ENCODE data around the gene TLK2. TPM values are rescaled to one million over a fixed set of nuclear protein-coding genes. Genes with fewer than 3 reads are reported as not detected.
"Not testable (repeated sequence)": the region's sequence is repeated elsewhere in the genome, so short reads cannot be mapped to it uniquely, and the experiment has no call there.

The TLK2 gene
- total RNA-seq, 1 donor from 2014 or later, result 44.0 TPM

GRCh38 chr17:62496344-62496743 is 17.7 kb downstream of the TLK2 start:
- H3K27ac Mint-ChIP-seq; intact Hi-C loops (cut with micrococcal nuclease); DNase-seq (ENCODE audit: low spot score); H3K27me3 Mint-ChIP-seq (ENCODE audit: insufficient read depth); H3K36me3 Mint-ChIP-seq (ENCODE audit: low read depth); H3K9me3 Mint-ChIP-seq; H3K4me1 Mint-ChIP-seq (ENCODE audit: low read depth); H3K4me3 Mint-ChIP-seq: not testable (repeated sequence)

GRCh38 chr17:62498796-62499195 is 20.2 kb downstream of the TLK2 start:
- not testable (repeated sequence) for H3K36me3 Mint-ChIP-seq (ENCODE audit: low read depth)

GRCh38 chr17:62500463-62500862 is 21.8 kb downstream of the TLK2 start:
- intact Hi-C loops (cut with micrococcal nuclease); H3K27ac Mint-ChIP-seq; H3K36me3 Mint-ChIP-seq (ENCODE audit: low read depth); DNase-seq (ENCODE audit: low spot score); H3K9me3 Mint-ChIP-seq; H3K4me3 Mint-ChIP-seq; H3K27me3 Mint-ChIP-seq (ENCODE audit: insufficient read depth); H3K4me1 Mint-ChIP-seq (ENCODE audit: low read depth): not testable (repeated sequence)

More at GRCh38 chr17:62498796-62499195, 20.2 kb downstream of the TLK2 start:
- H3K27me3 Mint-ChIP-seq (ENCODE audit: insufficient read depth); DNase-seq (ENCODE audit: low spot score); H3K9me3 Mint-ChIP-seq; H3K27ac Mint-ChIP-seq; H3K4me1 Mint-ChIP-seq (ENCODE audit: low read depth); H3K4me3 Mint-ChIP-seq; intact Hi-C loops (cut with micrococcal nuclease): not testable (repeated sequence)

DNA sequence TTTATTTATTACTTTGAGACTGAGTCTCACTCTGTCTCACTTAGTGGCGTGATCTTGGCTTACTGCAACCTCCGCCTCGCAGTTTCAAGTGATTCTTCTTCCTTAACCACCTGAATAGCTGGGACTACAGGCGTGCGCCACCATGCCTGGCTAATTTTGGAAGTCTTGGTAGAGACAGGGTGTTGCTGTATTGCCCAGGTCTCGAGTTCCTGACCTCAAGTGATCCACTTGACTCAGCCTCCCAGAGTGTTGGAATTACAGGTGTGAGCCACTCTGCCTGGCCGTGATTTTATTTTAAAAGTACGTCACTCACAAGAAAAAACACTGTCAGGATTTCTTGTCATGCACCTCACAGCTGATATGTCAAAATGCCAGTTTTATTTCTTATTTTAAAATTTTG is 26.2 kb downstream of the TLK2 start:
- H3K4me1 Mint-ChIP-seq (ENCODE audit: low read depth), result peaks cover 15% of the 10 kb centered on the region
- H3K36me3 Mint-ChIP-seq (ENCODE audit: low read depth); H3K27ac Mint-ChIP-seq; DNase-seq (ENCODE audit: low spot score); intact Hi-C loops (cut with micrococcal nuclease); H3K9me3 Mint-ChIP-seq; H3K27me3 Mint-ChIP-seq (ENCODE audit: insufficient read depth); H3K4me3 Mint-ChIP-seq: not testable (repeated sequence)

GRCh38 chr17:62507191-62507836 is 28.7 kb downstream of the TLK2 start:
- H3K27ac Mint-ChIP-seq; H3K4me3 Mint-ChIP-seq; DNase-seq (ENCODE audit: low spot score); H3K27me3 Mint-ChIP-seq (ENCODE audit: insufficient read depth); H3K36me3 Mint-ChIP-seq (ENCODE audit: low read depth); H3K9me3 Mint-ChIP-seq; intact Hi-C loops (cut with micrococcal nuclease): not testable (repeated sequence)
- peaks cover 26% of the 10 kb centered on the region for H3K4me1 Mint-ChIP-seq (ENCODE audit: low read depth)

GRCh38 chr17:62510247-62510819 is 31.7 kb downstream of the TLK2 start:
- H3K27me3 Mint-ChIP-seq (ENCODE audit: insufficient read depth); H3K9me3 Mint-ChIP-seq; intact Hi-C loops (cut with micrococcal nuclease); DNase-seq (ENCODE audit: low spot score); H3K4me3 Mint-ChIP-seq; H3K36me3 Mint-ChIP-seq (ENCODE audit: low read depth): not testable (repeated sequence)
- peaks cover 26% of the 10 kb centered on the region for H3K4me1 Mint-ChIP-seq (ENCODE audit: low read depth)
- H3K27ac Mint-ChIP-seq, result peak overlapping the region; percentile 43

DNA sequence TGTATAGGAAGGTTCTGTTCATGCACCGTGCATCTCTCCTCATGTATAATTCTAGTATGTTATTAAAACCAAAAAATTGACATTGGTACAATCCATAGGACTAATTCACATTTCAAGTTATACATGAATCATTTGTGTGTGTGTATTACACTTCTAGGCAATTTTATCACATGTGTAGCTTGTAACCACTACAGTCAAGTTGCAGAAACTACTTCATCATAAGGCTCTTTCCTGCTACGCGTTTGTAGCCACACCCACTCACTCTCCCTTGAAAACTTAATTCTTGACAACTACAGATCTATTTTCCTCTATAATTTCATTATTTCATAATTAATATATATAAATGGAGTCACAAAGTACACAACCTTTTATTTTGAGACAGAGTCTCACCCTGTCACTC is 32.4 kb downstream of the TLK2 start:
- H3K36me3 Mint-ChIP-seq (ENCODE audit: low read depth); intact Hi-C loops (cut with micrococcal nuclease); DNase-seq (ENCODE audit: low spot score); H3K9me3 Mint-ChIP-seq; H3K27me3 Mint-ChIP-seq (ENCODE audit: insufficient read depth); H3K4me3 Mint-ChIP-seq: not testable (repeated sequence)
- H3K27ac Mint-ChIP-seq, result peak overlapping the region; percentile 44
- peaks cover 26% of the 10 kb centered on the region for H3K4me1 Mint-ChIP-seq (ENCODE audit: low read depth)

- DNase-seq (ENCODE audit: low spot score); H3K4me1 Mint-ChIP-seq (ENCODE audit: low read depth); H3K36me3 Mint-ChIP-seq (ENCODE audit: low read depth); H3K27ac Mint-ChIP-seq; intact Hi-C loops (cut with micrococcal nuclease); H3K27me3 Mint-ChIP-seq (ENCODE audit: insufficient read depth); H3K9me3 Mint-ChIP-seq; H3K4me3 Mint-ChIP-seq: not testable (repeated sequence)
These were observed 37.8 kb downstream of the TLK2 start for GRCh38 chr17:62516376-62516775.

DNA sequence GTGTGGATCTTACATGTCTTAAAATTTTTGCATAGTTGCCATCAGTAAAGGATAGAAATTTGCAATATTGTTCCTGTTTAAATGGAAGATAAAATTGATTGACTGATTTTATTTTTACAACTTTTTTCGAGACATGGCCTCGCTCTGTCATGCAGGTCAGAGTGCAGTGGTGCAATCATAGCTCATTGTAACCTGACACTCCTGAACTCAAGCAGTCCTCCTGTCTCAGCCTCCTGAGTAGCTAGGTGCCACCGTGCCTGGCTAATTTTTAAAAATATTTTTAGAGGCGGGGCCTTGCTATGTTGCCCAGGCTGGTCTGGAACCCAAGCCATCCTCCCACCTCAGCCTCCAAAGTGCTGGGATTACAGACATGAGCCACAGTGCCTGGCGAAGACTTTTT is 42.7 kb downstream of the TLK2 start:
- intact Hi-C loops (cut with micrococcal nuclease); H3K4me1 Mint-ChIP-seq (ENCODE audit: low read depth); H3K36me3 Mint-ChIP-seq (ENCODE audit: low read depth); H3K9me3 Mint-ChIP-seq; H3K27ac Mint-ChIP-seq; DNase-seq (ENCODE audit: low spot score); H3K4me3 Mint-ChIP-seq; H3K27me3 Mint-ChIP-seq (ENCODE audit: insufficient read depth): not testable (repeated sequence)

- not testable (repeated sequence) for H3K9me3 Mint-ChIP-seq; H3K27me3 Mint-ChIP-seq (ENCODE audit: insufficient read depth)
These were observed 45.5 kb downstream of the TLK2 start for GRCh38 chr17:62524077-62524476.

GRCh38 chr17:62525317-62525716 is 46.7 kb downstream of the TLK2 start:
- intact Hi-C loops (cut with micrococcal nuclease), result not testable (repeated sequence)

More at GRCh38 chr17:62524077-62524476, 45.5 kb downstream of the TLK2 start:
- H3K27ac Mint-ChIP-seq; DNase-seq (ENCODE audit: low spot score); intact Hi-C loops (cut with micrococcal nuclease); H3K4me3 Mint-ChIP-seq; H3K4me1 Mint-ChIP-seq (ENCODE audit: low read depth): not testable (repeated sequence)
- H3K36me3 Mint-ChIP-seq (ENCODE audit: low read depth), result peaks cover 20% of the 10 kb centered on the region

DNA sequence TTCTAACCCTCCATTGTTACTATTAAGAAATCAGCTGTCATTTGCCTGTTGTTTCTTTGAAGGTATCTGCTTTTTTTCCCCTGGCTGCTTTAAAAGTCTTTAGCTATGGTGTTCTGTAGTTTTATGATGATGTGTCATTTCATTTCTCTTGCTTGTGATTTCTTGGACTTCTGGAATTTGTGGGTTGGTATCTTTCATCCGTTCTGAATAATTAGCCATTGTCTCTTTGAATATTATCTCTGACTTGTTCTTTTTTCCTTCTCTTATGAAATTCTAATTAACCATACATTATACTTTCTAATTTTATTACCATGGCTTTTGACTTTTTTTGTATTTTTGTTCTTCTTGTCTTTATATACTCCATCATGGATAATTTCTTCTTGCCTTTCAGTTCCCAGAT is 52.3 kb downstream of the TLK2 start:
- not testable (repeated sequence) for H3K27ac Mint-ChIP-seq

More at GRCh38 chr17:62525317-62525716, 46.7 kb downstream of the TLK2 start:
- H3K27ac Mint-ChIP-seq; H3K4me1 Mint-ChIP-seq (ENCODE audit: low read depth); H3K27me3 Mint-ChIP-seq (ENCODE audit: insufficient read depth); H3K9me3 Mint-ChIP-seq; H3K4me3 Mint-ChIP-seq; DNase-seq (ENCODE audit: low spot score): not testable (repeated sequence)
- H3K36me3 Mint-ChIP-seq (ENCODE audit: low read depth), result peaks cover 22% of the 10 kb centered on the region

GRCh38 chr17:62536557-62536956 is 57.9 kb downstream of the TLK2 start:
- H3K4me3 Mint-ChIP-seq; H3K4me1 Mint-ChIP-seq (ENCODE audit: low read depth); DNase-seq (ENCODE audit: low spot score); intact Hi-C loops (cut with micrococcal nuclease); H3K27me3 Mint-ChIP-seq (ENCODE audit: insufficient read depth); H3K27ac Mint-ChIP-seq; H3K9me3 Mint-ChIP-seq: not testable (repeated sequence)
- peaks cover 32% of the 10 kb centered on the region for H3K36me3 Mint-ChIP-seq (ENCODE audit: low read depth)

More for the DNA sequence above, 52.3 kb downstream of the TLK2 start:
- H3K9me3 Mint-ChIP-seq; DNase-seq (ENCODE audit: low spot score); H3K27me3 Mint-ChIP-seq (ENCODE audit: insufficient read depth); H3K4me3 Mint-ChIP-seq; intact Hi-C loops (cut with micrococcal nuclease); H3K4me1 Mint-ChIP-seq (ENCODE audit: low read depth): not testable (repeated sequence)
- H3K36me3 Mint-ChIP-seq (ENCODE audit: low read depth), result peaks cover 15% of the 10 kb centered on the region
